CD4-positive, alpha-beta T cell treated with Interleukin-6 at 100 ng/mL for 8 hours (primary cell): ENCODE results near the gene CDKN3.

Experiments
- DNase-seq: peaks from one replicate; pipeline ENCODE4 v3.0.0-alpha.2; 2020; ENCODE audit warnings: mixed read lengths, low spot score

CDKN3 gene

GRCh38 chr14:54396493-54397335, at the start of gene CDKN3:
CDKN3 (plus strand) TSS chr14:54397007; CDS start chr14:54397069, 62 bp downstream.
- peak; percentile 97 for DNase-seq

- DNase-seq = no peak
Observed at GRCh38 chr14:54347044-54347443, 49.8 kb upstream of the CDKN3 start.

GRCh38 chr14:54348001-54348611, 48.7 kb upstream of the CDKN3 start:
- no peak for DNase-seq

- DNase-seq = no peak
Observed at GRCh38 chr14:54348923-54349620, 47.7 kb upstream of the CDKN3 start.

- no peak for DNase-seq
Observed at GRCh38 chr14:54349713-54350112, 47.1 kb upstream of the CDKN3 start.

GRCh38 chr14:54350203-54350602, 46.6 kb upstream of the CDKN3 start:
- no peak for DNase-seq

GRCh38 chr14:54353266-54353665, 43.5 kb upstream of the CDKN3 start:
- no peak for DNase-seq

- DNase-seq = no peak
Observed at GRCh38 chr14:54353694-54354093, 43.1 kb upstream of the CDKN3 start.

GRCh38 chr14:54354096-54354495, 42.7 kb upstream of the CDKN3 start:
- no peak for DNase-seq

- no peak for DNase-seq
Observed at GRCh38 chr14:54354968-54355641, 41.7 kb upstream of the CDKN3 start.

GRCh38 chr14:54355698-54356097, 41.1 kb upstream of the CDKN3 start:
- no peak for DNase-seq

- DNase-seq = no peak
Observed at GRCh38 chr14:54356172-54356571, 40.6 kb upstream of the CDKN3 start.

GRCh38 chr14:54360667-54361066, 36.1 kb upstream of the CDKN3 start:
- no peak for DNase-seq

GRCh38 chr14:54362089-54362504, 34.7 kb upstream of the CDKN3 start:
- no peak for DNase-seq

GRCh38 chr14:54362759-54363437, 33.9 kb upstream of the CDKN3 start:
- DNase-seq = no peak

GRCh38 chr14:54364555-54365415, 32.0 kb upstream of the CDKN3 start:
- no peak for DNase-seq

GRCh38 chr14:54366736-54367735, 29.8 kb upstream of the CDKN3 start:
- peak; percentile 28 for DNase-seq

- no peak for DNase-seq
Observed at GRCh38 chr14:54368291-54368690, 28.5 kb upstream of the CDKN3 start.

GRCh38 chr14:54369343-54369742, 27.5 kb upstream of the CDKN3 start:
- DNase-seq = no peak
